Tibial nerve (tissue), 4 donors: ENCODE data around the gene HACD3.

ENCODE experiments used
- EP300 ChIP-seq, 2 donors: sonication (generic); formaldehyde crosslinking; IDR thresholded peaks; one replicate each; pipeline ENCODE4 v1.6.1; 2017; ENCODE audit warnings: antibody characterized with exemption in 2 of 2, mild to moderate bottlenecking in 1 of 2
- POLR2A ChIP-seq, 2 donors: fragments of 450-650 bp; IDR thresholded peaks; one replicate each; pipeline ENCODE4 v1.6.1; 2017; ENCODE audit warnings: antibody characterized with exemption in 2 of 2, mild to moderate bottlenecking in 2 of 2, moderate library complexity in 2 of 2
- TF ChIP-seq, protein P1 (sequence below), 5 experiments: fragments of 200-600 bp in 3 of 5; fragments of 450-650 bp in 2 of 5; sonication (generic) in 3 of 5; IDR thresholded peaks; one replicate each; pipeline ENCODE4 v1.5.1; 2016 to 2019; ENCODE audit warnings: antibody characterized with exemption in 5 of 5, mild to moderate bottlenecking in 3 of 5, moderate library complexity in 2 of 5

DNA sequence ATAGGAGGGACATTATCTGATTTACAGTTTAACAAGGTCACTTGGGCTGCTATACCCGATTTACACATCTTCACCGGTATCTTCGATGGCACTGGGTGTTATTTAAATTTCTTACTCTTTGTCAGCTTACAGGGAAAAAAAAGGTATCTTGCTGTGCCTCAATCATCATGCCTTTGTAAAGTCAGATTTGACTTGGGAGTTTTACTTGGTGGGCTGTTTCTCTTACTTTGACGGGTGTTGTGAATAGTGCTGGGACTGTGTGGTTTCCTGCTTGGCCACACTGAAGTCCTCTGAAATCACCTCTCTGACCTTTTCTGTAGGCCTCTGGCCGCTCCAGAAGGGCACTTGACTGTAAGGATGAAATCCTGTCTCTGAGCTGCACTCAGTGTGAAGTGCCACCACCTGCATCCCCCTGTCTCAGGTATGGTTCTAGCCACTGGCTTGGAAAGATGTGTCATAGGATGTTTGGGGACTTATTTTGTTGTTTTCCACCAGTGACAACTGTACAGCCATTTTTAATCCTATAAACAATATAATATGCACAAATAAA lies 88.4 kb downstream of the HACD3 start:
- TF ChIP-seq POLR2A (IDR thresholded peaks at IDR 0.05) = no peak
- TF ChIP-seq, protein P1, sequence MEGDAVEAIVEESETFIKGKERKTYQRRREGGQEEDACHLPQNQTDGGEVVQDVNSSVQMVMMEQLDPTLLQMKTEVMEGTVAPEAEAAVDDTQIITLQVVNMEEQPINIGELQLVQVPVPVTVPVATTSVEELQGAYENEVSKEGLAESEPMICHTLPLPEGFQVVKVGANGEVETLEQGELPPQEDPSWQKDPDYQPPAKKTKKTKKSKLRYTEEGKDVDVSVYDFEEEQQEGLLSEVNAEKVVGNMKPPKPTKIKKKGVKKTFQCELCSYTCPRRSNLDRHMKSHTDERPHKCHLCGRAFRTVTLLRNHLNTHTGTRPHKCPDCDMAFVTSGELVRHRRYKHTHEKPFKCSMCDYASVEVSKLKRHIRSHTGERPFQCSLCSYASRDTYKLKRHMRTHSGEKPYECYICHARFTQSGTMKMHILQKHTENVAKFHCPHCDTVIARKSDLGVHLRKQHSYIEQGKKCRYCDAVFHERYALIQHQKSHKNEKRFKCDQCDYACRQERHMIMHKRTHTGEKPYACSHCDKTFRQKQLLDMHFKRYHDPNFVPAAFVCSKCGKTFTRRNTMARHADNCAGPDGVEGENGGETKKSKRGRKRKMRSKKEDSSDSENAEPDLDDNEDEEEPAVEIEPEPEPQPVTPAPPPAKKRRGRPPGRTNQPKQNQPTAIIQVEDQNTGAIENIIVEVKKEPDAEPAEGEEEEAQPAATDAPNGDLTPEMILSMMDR (IDR thresholded peaks at IDR 0.05) = no peak
- TF ChIP-seq EP300 (IDR thresholded peaks at IDR 0.05) = no peak
